Hepatocyte (in vitro differentiated cells): Measurements from ENCODE around the gene AOPEP. TPM values are rescaled to one million over a fixed set of nuclear protein-coding genes. Genes with fewer than 3 reads are reported as not detected.
A peak's percentile ranks its signal among the peaks of the same experiment; 100 is the strongest.

Experiments used
- DNase-seq: peaks from one replicate; pipeline ENCODE4 v3.0.0-alpha.2; 2016; ENCODE audit warnings: low spot score
- H2AFZ ChIP-seq: fragments of 200-600 bp; sonication (generic); 2 replicates; pipeline ENCODE4 v1.6.0; 2016; ENCODE audit warnings: antibody characterized with exemption, mild to moderate bottlenecking
- H3K27ac ChIP-seq: fragments of 200-600 bp; sonication (generic); 2 replicates; pipeline ENCODE4 v1.5.1; 2016; ENCODE audit warnings: mild to moderate bottlenecking
- H3K27me3 ChIP-seq: fragments of 200-600 bp; sonication (generic); 2 replicates; pipeline ENCODE4 v1.6.1; 2016
- H3K36me3 ChIP-seq: fragments of 200-600 bp; sonication (generic); replicated peaks from 2 replicates; pipeline ENCODE4 v1.5.1; 2016; ENCODE audit warnings: low read depth; ENCODE audit not compliant: insufficient read depth
- H3K4me1 ChIP-seq: fragments of 200-600 bp; sonication (generic); 2 replicates; pipeline ENCODE4 v1.5.1; 2016; ENCODE audit warnings: mild to moderate bottlenecking, moderate library complexity; ENCODE audit not compliant: insufficient read depth
- H3K4me2 ChIP-seq: fragments of 200-600 bp; sonication (generic); 2 replicates; pipeline ENCODE4 v1.6.0; 2016
- H3K4me3 ChIP-seq: fragments of 200-600 bp; sonication (generic); 2 replicates; pipeline ENCODE4 v1.5.1; 2016; ENCODE audit warnings: mild to moderate bottlenecking
- H3K79me2 ChIP-seq: fragments of 200-600 bp; sonication (generic); 2 replicates; pipeline ENCODE4 v1.6.0; 2017; ENCODE audit warnings: mild to moderate bottlenecking
- H3K9me2 ChIP-seq: fragments of 200-600 bp; sonication (generic); replicated peaks from 2 replicates; pipeline ENCODE4 v1.6.0; 2017; ENCODE audit warnings: mild to moderate bottlenecking; ENCODE audit not compliant: insufficient read depth
- H3K9me3 ChIP-seq: fragments of 200-600 bp; sonication (generic); 2 replicates; pipeline ENCODE4 v1.5.1; 2016; ENCODE audit warnings: low read depth, mild to moderate bottlenecking
- H4K20me1 ChIP-seq: fragments of 200-600 bp; sonication (generic); 2 replicates; pipeline ENCODE4 v1.6.0; 2016; ENCODE audit warnings: mild to moderate bottlenecking; ENCODE audit not compliant: insufficient read depth, poor library complexity, severe bottlenecking
- CTCF ChIP-seq: fragments of 200-600 bp; sonication (generic); IDR thresholded peaks from 2 replicates; pipeline ENCODE4 v1.5.1; 2016; ENCODE audit warnings: antibody characterized with exemption, mild to moderate bottlenecking; ENCODE audit not compliant: poor library complexity
- EZH2 ChIP-seq: fragments of 200-600 bp; sonication (generic); IDR thresholded peaks from 2 replicates; pipeline ENCODE4 v1.6.1; 2016; ENCODE audit warnings: antibody characterized with exemption, mild to moderate bottlenecking, borderline replicate concordance
- EZH2phosphoT487 ChIP-seq: fragments of 200-600 bp; sonication (generic); IDR thresholded peaks from one replicate; pipeline ENCODE4 v1.6.1; 2018; ENCODE audit warnings: antibody characterized with exemption, mild to moderate bottlenecking, low read depth, moderate library complexity; ENCODE audit not compliant: unreplicated experiment, severe bottlenecking
- WGBS: methylation state at CpG from one replicate; pipeline ENCODE4 v1.1.6; 2016; ENCODE audit warnings: low lambda C conversion rate; ENCODE audit errors: missing lambda C conversion rate; 5-methylcytosine and 5-hydroxymethylcytosine counted together
- polyA plus RNA-seq: library from polyadenylated mRNA; unstranded; fragments of >200 nt; fragmentation: Nextera tagmentation; extraction: Ambion mirVana; gene quantifications from 2 replicates; pipeline ENCODE4 v1.2.1, GENCODE V29; 2016
- total RNA-seq: library from RNA; depleted of rRNA; stranded (reverse); fragments of >200 nt; gene quantifications from 2 replicates; pipeline ENCODE4 v1.2.3, GENCODE V29; 2014

AOPEP gene
- total and polyA plus RNA-seq, 2 experiments from 2014 or later: 82.8 to 101 TPM

DNA sequence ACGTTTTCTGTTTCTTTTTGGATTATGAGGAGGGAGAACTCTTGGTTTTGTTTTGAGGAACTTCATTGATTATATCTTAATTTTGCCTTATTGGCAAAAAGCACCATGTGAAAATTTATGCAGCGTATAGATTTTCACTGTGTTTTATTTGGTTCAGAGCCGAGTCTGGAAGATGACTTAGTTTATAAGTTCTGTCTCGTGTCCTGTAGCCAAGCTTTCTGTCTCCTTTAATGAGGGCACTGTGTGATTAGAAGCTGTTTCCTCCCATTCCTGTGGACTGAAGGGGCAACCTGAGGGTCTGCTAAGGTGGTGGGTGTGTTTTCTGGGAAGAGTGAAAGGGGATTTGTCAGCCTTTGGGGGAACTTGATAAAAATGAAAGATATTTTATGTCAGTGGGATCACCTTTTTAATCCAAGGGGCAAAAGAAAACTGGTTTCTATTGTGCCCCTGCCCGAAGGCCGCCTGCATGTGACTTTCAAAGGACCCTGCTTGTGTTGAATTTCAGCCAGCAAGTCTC, 328.9 kb downstream of the AOPEP start:
- Histone ChIP-seq H3K4me1 (peaks cover 54% of the 10 kb centered on the region), H3K27ac (peak overlapping the region; percentile 69), H3K36me3 (no peaks in the 10 kb centered on the region), H3K4me2 (peak overlapping the region; percentile 66), H3K4me3 (no peak overlapping the region), H3K79me2 (peaks cover 100% of the 10 kb centered on the region), H4K20me1 (peaks cover 68% of the 10 kb centered on the region), H3K27me3 (no peaks in the 10 kb centered on the region), H2AFZ (no peak overlapping the region), H3K9me3 (no peaks in the 10 kb centered on the region), H3K9me2 (no peaks in the 10 kb centered on the region)
- TF ChIP-seq CTCF: no peak
- no peak for DNase-seq
- WGBS: 36% methylated on average over 6 of the region's 6 CpGs

- H3K4me2 ChIP-seq: peak overlapping the region; percentile 66
- TF ChIP-seq CTCF: no peak
- TF ChIP-seq EZH2phosphoT487: no peak
- no peaks in the 10 kb centered on the region for H3K27me3 ChIP-seq
- no peak overlapping the region for H3K4me3 ChIP-seq
- peaks cover 60% of the 10 kb centered on the region for H3K4me1 ChIP-seq
- H2AFZ ChIP-seq: no peak overlapping the region
- H3K27ac ChIP-seq: peak overlapping the region; percentile 69
- DNase-seq: no peak
- no peaks in the 10 kb centered on the region for H3K9me3 ChIP-seq
- WGBS: 58% methylated on average over 15 of the region's 15 CpGs
- H3K9me2 ChIP-seq: no peaks in the 10 kb centered on the region
- H3K79me2 ChIP-seq: peaks cover 100% of the 10 kb centered on the region
- no peaks in the 10 kb centered on the region for H3K36me3 ChIP-seq
- peaks cover 69% of the 10 kb centered on the region for H4K20me1 ChIP-seq
Measured at GRCh38 chr9:95055851-95056551, 329.5 kb downstream of the AOPEP start.

- Histone ChIP-seq H3K79me2 (peaks cover 100% of the 10 kb centered on the region), H3K36me3 (no peaks in the 10 kb centered on the region), H3K9me3 (no peaks in the 10 kb centered on the region), H3K4me3 (no peak overlapping the region), H3K4me1 (peaks cover 64% of the 10 kb centered on the region), H4K20me1 (peaks cover 80% of the 10 kb centered on the region), H3K27ac (peak overlapping the region; percentile 69), H3K27me3 (no peaks in the 10 kb centered on the region), H3K9me2 (no peaks in the 10 kb centered on the region), H3K4me2 (peak overlapping the region; percentile 66), H2AFZ (no peak overlapping the region)
- no peak for DNase-seq
- 23% methylated on average over 10 of the region's 10 CpGs for WGBS
- no peak for TF ChIP-seq EZH2
Measured at GRCh38 chr9:95057101-95057500, 330.6 kb downstream of the AOPEP start.

GRCh38 chr9:95058121-95058785, 331.8 kb downstream of the AOPEP start:
- no peak overlapping the region for H3K4me3 ChIP-seq
- H3K27ac ChIP-seq: peak overlapping the region; percentile 69
- H3K4me1 ChIP-seq: peaks cover 64% of the 10 kb centered on the region
- no peak for TF ChIP-seq EZH2
- TF ChIP-seq CTCF: no peak
- no peak for TF ChIP-seq EZH2phosphoT487
- peaks cover 100% of the 10 kb centered on the region for H3K79me2 ChIP-seq
- no peaks in the 10 kb centered on the region for H3K27me3 ChIP-seq
- H3K9me3 ChIP-seq: no peaks in the 10 kb centered on the region
- H4K20me1 ChIP-seq: peaks cover 80% of the 10 kb centered on the region
- no peaks in the 10 kb centered on the region for H3K36me3 ChIP-seq
- WGBS: 66% methylated on average over 7 of the region's 7 CpGs
- DNase-seq: no peak
- H3K4me2 ChIP-seq: peak overlapping the region; percentile 66
- H2AFZ ChIP-seq: no peak overlapping the region
- H3K9me2 ChIP-seq: no peaks in the 10 kb centered on the region
